Endothelial cell of hepatic sinusoid (primary cell): ENCODE data around the gene MNS1.
"Not testable (repeated sequence)": the region's sequence is repeated elsewhere in the genome, so short reads cannot be mapped to it uniquely, and the experiment has no call there.

Source experiments
- in situ Hi-C: cut with HindIII; loops from 2 replicates; pipeline ENCODE4 v1.10.0; 2017; ENCODE audit warnings: low sequenced_read_pairs

Gene MNS1

GRCh38 chr15:56456229-56456628, 8.7 kb downstream of the MNS1 start:
- in situ Hi-C loops: no loop called here

- in situ Hi-C loops: no loop called here
Observed at GRCh38 chr15:56454836-56455235, 10.1 kb downstream of the MNS1 start.

GRCh38 chr15:56445746-56446145, 19.2 kb downstream of the MNS1 start:
- in situ Hi-C loops: no loop called here

- in situ Hi-C loops: no loop called here
Observed at GRCh38 chr15:56442354-56442753, 22.6 kb downstream of the MNS1 start.

GRCh38 chr15:56440214-56440770, 24.6 kb downstream of the MNS1 start:
- in situ Hi-C loops: no loop called here

GRCh38 chr15:56432304-56432703, 32.6 kb downstream of the MNS1 start:
- in situ Hi-C loops: no loop called here

- in situ Hi-C loops: no loop called here
Observed at GRCh38 chr15:56428821-56429458, 36.0 kb downstream of the MNS1 start.

GRCh38 chr15:56425976-56426375, 39.0 kb downstream of the MNS1 start:
- in situ Hi-C loops: no loop called here

GRCh38 chr15:56425276-56425675, 39.7 kb downstream of the MNS1 start:
- in situ Hi-C loops: no loop called here

GRCh38 chr15:56413114-56413733, 51.7 kb downstream of the MNS1 start:
- in situ Hi-C loops: not testable (repeated sequence)

- in situ Hi-C loops: no loop called here
Observed at GRCh38 chr15:56411122-56411749, 53.7 kb downstream of the MNS1 start.

- in situ Hi-C loops: no loop called here
Observed at GRCh38 chr15:56410721-56411120, 54.2 kb downstream of the MNS1 start.

GRCh38 chr15:56399209-56399608, 65.7 kb downstream of the MNS1 start:
- in situ Hi-C loops: not testable (repeated sequence)

- in situ Hi-C loops: not testable (repeated sequence)
Observed at GRCh38 chr15:56397325-56397724, 67.6 kb downstream of the MNS1 start.

GRCh38 chr15:56394909-56395308, 70.0 kb downstream of the MNS1 start:
- in situ Hi-C loops: no loop called here

- in situ Hi-C loops: no loop called here
Observed at GRCh38 chr15:56393277-56393676, 71.7 kb downstream of the MNS1 start.

GRCh38 chr15:56390739-56391267, 74.1 kb downstream of the MNS1 start:
- in situ Hi-C loops: no loop called here

- in situ Hi-C loops: no loop called here
Observed at GRCh38 chr15:56385908-56386307, 79.0 kb downstream of the MNS1 start.

- in situ Hi-C loops: no loop called here
Observed at GRCh38 chr15:56383010-56383409, 81.9 kb downstream of the MNS1 start.
